ENCODE results near the gene SAA4.
"Not testable (repeated sequence)": the region's sequence is repeated elsewhere in the genome, so short reads cannot be mapped to it uniquely, and the experiment has no call there.

Gene SAA4

GRCh38 chr11:18222814-18223421, 13.7 kb downstream of the SAA4 start:
- no peaks in the 10 kb centered on the region; the same call in 1 of the 2 replicates for H3K9me3 ChIP-seq (ENCODE audit: insufficient read depth, low read depth, low read length)
- H3K27ac ChIP-seq (ENCODE audit: low read depth, low read length), result no peak overlapping the region
- WGBS, result 91% methylated on average over 2 of the region's 3 CpGs

GRCh38 chr11:18221274-18221876, 15.2 kb downstream of the SAA4 start:
- WGBS, result 93% methylated on average over 5 of the region's 5 CpGs
- Histone ChIP-seq H3K27me3 (ENCODE audit: insufficient read depth, low read length) (peaks cover 3% of the 10 kb centered on the region; the same call in 1 of the 2 replicates), H3K9ac (ENCODE audit: low read depth, low read length) (no peak overlapping the region), H3K4me3 (ENCODE audit: low read length) (no peak overlapping the region), H3K36me3 (ENCODE audit: insufficient read depth, low read length) (no peaks in the 10 kb centered on the region), H3K9me3 (ENCODE audit: insufficient read depth, low read depth, low read length) (no peaks in the 10 kb centered on the region; the same call in 1 of the 2 replicates), H3K27ac (ENCODE audit: low read depth, low read length) (no peak overlapping the region), H3K4me1 (ENCODE audit: insufficient read depth, low read length) (no peaks in the 10 kb centered on the region)

More at GRCh38 chr11:18222814-18223421, 13.7 kb downstream of the SAA4 start:
- H3K9ac ChIP-seq (ENCODE audit: low read depth, low read length), result no peak overlapping the region
- no peaks in the 10 kb centered on the region for H3K27me3 ChIP-seq (ENCODE audit: insufficient read depth, low read length)
- H3K4me3 ChIP-seq (ENCODE audit: low read length), result no peak overlapping the region
- no peaks in the 10 kb centered on the region for H3K4me1 ChIP-seq (ENCODE audit: insufficient read depth, low read length)
- H3K36me3 ChIP-seq (ENCODE audit: insufficient read depth, low read length), result no peaks in the 10 kb centered on the region

DNA sequence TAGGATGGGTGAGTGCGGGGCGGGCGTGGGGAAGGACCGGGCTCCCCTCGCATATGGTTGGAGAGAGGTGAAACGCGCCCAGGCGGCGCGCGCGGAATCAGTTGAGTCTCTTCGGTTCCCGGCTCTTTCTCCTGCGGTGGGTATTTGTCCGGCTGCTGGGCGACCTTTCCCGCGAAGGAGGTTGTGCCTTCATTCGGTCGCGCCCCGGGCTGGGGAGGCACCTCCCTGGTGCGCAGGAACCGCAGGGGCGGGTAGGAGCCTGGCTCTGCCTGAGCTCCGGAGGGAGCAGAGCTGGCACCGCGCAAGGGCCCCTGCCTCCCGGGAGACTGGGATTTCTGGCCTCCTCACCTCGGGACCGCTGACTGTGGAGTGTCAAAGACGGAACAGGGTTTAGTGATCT, 27.5 kb downstream of the SAA4 start:
- no peak overlapping the region for H3K9ac ChIP-seq (ENCODE audit: low read depth, low read length)
- H3K4me3 ChIP-seq (ENCODE audit: low read length), result no peak overlapping the region
- 94% methylated on average over 33 of the region's 33 CpGs for WGBS
- H3K36me3 ChIP-seq (ENCODE audit: insufficient read depth, low read length), result no peaks in the 10 kb centered on the region
- H3K9me3 ChIP-seq (ENCODE audit: insufficient read depth, low read depth, low read length), result no peaks in the 10 kb centered on the region
- no peaks in the 10 kb centered on the region for H3K4me1 ChIP-seq (ENCODE audit: insufficient read depth, low read length)
- H3K27ac ChIP-seq (ENCODE audit: low read depth, low read length), result no peak overlapping the region
- H3K27me3 ChIP-seq (ENCODE audit: insufficient read depth, low read length), result no peaks in the 10 kb centered on the region

DNA sequence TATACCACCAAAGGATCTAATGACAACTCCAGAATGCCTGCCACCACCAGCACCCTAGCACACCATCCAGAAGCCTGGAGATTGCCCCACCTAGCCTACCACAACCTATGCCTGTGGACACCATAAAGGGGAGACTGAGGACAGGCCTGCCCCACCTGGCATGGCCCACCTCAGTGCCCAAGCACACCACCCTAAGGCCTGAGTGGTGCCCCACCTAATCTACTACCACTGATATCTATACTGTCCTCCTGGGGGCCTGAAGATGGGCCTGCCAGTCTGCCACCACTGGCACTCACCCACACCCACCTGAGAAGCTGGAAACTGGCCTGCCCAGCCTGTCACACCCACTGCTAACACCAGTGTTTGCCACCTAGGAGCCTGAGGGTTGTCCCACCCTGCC, 31.8 kb downstream of the SAA4 start:
- H3K36me3 ChIP-seq (ENCODE audit: insufficient read depth, low read length), result no peaks in the 10 kb centered on the region
- H3K9me3 ChIP-seq (ENCODE audit: insufficient read depth, low read depth, low read length), result no peaks in the 10 kb centered on the region
- no peaks in the 10 kb centered on the region for H3K27me3 ChIP-seq (ENCODE audit: insufficient read depth, low read length)
- no peak overlapping the region for H3K9ac ChIP-seq (ENCODE audit: low read depth, low read length)
- no peak overlapping the region for H3K4me3 ChIP-seq (ENCODE audit: low read length)
- H3K27ac ChIP-seq (ENCODE audit: low read depth, low read length), result no peak overlapping the region
- H3K4me1 ChIP-seq (ENCODE audit: insufficient read depth, low read length), result 0 out of 2 replicates have a peak, but pooled peaks cover 4% of the 10 kb centered on the region

- H3K4me3 ChIP-seq (ENCODE audit: low read length), result no peak overlapping the region
- no peaks in the 10 kb centered on the region for H3K9me3 ChIP-seq (ENCODE audit: insufficient read depth, low read depth, low read length)
- no peaks in the 10 kb centered on the region for H3K27me3 ChIP-seq (ENCODE audit: insufficient read depth, low read length)
- 86% methylated on average over 3 of the region's 3 CpGs for WGBS
- no peaks in the 10 kb centered on the region for H3K36me3 ChIP-seq (ENCODE audit: insufficient read depth, low read length)
- no peak overlapping the region for H3K27ac ChIP-seq (ENCODE audit: low read depth, low read length)
- no peak overlapping the region for H3K9ac ChIP-seq (ENCODE audit: low read depth, low read length)
- 0 out of 2 replicates have a peak, but pooled peaks cover 4% of the 10 kb centered on the region for H3K4me1 ChIP-seq (ENCODE audit: insufficient read depth, low read length)
Measured at GRCh38 chr11:18204220-18204619, 32.4 kb downstream of the SAA4 start.

- no peaks in the 10 kb centered on the region for H3K9me3 ChIP-seq (ENCODE audit: insufficient read depth, low read depth, low read length)
- 9% methylated on average over 6 of the region's 6 CpGs for WGBS
- H3K27me3 ChIP-seq (ENCODE audit: insufficient read depth, low read length), result no peaks in the 10 kb centered on the region
- 0 out of 2 replicates have a peak, but pooled peaks cover 4% of the 10 kb centered on the region for H3K4me1 ChIP-seq (ENCODE audit: insufficient read depth, low read length)
- no peaks in the 10 kb centered on the region for H3K36me3 ChIP-seq (ENCODE audit: insufficient read depth, low read length)
- H3K27ac ChIP-seq (ENCODE audit: low read depth, low read length), result no peak overlapping the region
- no peak overlapping the region for H3K9ac ChIP-seq (ENCODE audit: low read depth, low read length)
- H3K4me3 ChIP-seq (ENCODE audit: low read length), result peak overlapping the region; percentile 35
Measured at GRCh38 chr11:18203723-18204122, 32.9 kb downstream of the SAA4 start.

- H3K9me3 ChIP-seq (ENCODE audit: insufficient read depth, low read depth, low read length); H3K27ac ChIP-seq (ENCODE audit: low read depth, low read length); H3K4me1 ChIP-seq (ENCODE audit: insufficient read depth, low read length); H3K27me3 ChIP-seq (ENCODE audit: insufficient read depth, low read length); H3K36me3 ChIP-seq (ENCODE audit: insufficient read depth, low read length); H3K4me3 ChIP-seq (ENCODE audit: low read length); H3K9ac ChIP-seq (ENCODE audit: low read depth, low read length): not testable (repeated sequence)
- WGBS, result no CpG with 5 or more reads among the region's 3 CpGs
Measured at GRCh38 chr11:18197738-18198137, 38.9 kb downstream of the SAA4 start.

DNA sequence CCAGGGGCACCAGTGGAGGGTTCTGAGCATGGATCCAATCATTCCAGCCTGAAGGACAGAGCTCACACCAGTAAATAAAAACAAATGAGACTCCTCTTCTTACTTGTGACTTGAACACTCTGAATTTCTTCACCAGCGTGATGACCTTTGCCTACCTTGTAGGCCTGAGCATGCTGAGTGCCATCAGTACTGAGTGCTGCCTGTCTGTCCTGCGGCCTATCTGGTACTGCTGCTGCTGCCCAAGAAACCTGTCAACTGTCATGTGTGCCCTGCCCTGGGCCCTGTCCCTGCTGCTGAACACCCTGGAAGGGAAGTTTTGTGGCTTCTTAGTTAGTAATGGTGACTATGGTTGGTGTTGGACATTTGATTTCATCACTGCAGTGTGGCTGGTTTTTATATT, 40.1 kb downstream of the SAA4 start:
- Histone ChIP-seq H3K36me3 (ENCODE audit: insufficient read depth, low read length) (no peaks in the 10 kb centered on the region), H3K27ac (ENCODE audit: low read depth, low read length) (no peak overlapping the region), H3K4me3 (ENCODE audit: low read length) (no peak overlapping the region), H3K4me1 (ENCODE audit: insufficient read depth, low read length) (peaks cover 3% of the 10 kb centered on the region; the same call in 1 of the 2 replicates), H3K9me3 (ENCODE audit: insufficient read depth, low read depth, low read length) (no peaks in the 10 kb centered on the region), H3K9ac (ENCODE audit: low read depth, low read length) (no peak overlapping the region), H3K27me3 (ENCODE audit: insufficient read depth, low read length) (no peaks in the 10 kb centered on the region)
- WGBS, result 88% methylated on average over 2 of the region's 2 CpGs

GRCh38 chr11:18193010-18193409, 43.6 kb downstream of the SAA4 start:
- Histone ChIP-seq H3K9ac (ENCODE audit: low read depth, low read length) (no peak overlapping the region), H3K27ac (ENCODE audit: low read depth, low read length) (no peak overlapping the region), H3K27me3 (ENCODE audit: insufficient read depth, low read length) (no peaks in the 10 kb centered on the region), H3K36me3 (ENCODE audit: insufficient read depth, low read length) (no peaks in the 10 kb centered on the region), H3K4me1 (ENCODE audit: insufficient read depth, low read length) (peaks cover 3% of the 10 kb centered on the region; the same call in 1 of the 2 replicates), H3K4me3 (ENCODE audit: low read length) (no peak overlapping the region), H3K9me3 (ENCODE audit: insufficient read depth, low read depth, low read length) (no peaks in the 10 kb centered on the region)
- WGBS, result 42% methylated on average over 4 of the region's 4 CpGs

GRCh38 chr11:18191376-18191775, 45.2 kb downstream of the SAA4 start:
- H3K27ac ChIP-seq (ENCODE audit: low read depth, low read length), result no peak overlapping the region
- H3K9me3 ChIP-seq (ENCODE audit: insufficient read depth, low read depth, low read length), result no peaks in the 10 kb centered on the region
- no peaks in the 10 kb centered on the region; the same call in 1 of the 2 replicates for H3K27me3 ChIP-seq (ENCODE audit: insufficient read depth, low read length)
- WGBS, result 98% methylated on average over 3 of the region's 3 CpGs
- no peak overlapping the region for H3K4me3 ChIP-seq (ENCODE audit: low read length)
- no peaks in the 10 kb centered on the region for H3K36me3 ChIP-seq (ENCODE audit: insufficient read depth, low read length)
- no peak overlapping the region for H3K9ac ChIP-seq (ENCODE audit: low read depth, low read length)
- peaks cover 3% of the 10 kb centered on the region; the same call in 1 of the 2 replicates for H3K4me1 ChIP-seq (ENCODE audit: insufficient read depth, low read length)

DNA sequence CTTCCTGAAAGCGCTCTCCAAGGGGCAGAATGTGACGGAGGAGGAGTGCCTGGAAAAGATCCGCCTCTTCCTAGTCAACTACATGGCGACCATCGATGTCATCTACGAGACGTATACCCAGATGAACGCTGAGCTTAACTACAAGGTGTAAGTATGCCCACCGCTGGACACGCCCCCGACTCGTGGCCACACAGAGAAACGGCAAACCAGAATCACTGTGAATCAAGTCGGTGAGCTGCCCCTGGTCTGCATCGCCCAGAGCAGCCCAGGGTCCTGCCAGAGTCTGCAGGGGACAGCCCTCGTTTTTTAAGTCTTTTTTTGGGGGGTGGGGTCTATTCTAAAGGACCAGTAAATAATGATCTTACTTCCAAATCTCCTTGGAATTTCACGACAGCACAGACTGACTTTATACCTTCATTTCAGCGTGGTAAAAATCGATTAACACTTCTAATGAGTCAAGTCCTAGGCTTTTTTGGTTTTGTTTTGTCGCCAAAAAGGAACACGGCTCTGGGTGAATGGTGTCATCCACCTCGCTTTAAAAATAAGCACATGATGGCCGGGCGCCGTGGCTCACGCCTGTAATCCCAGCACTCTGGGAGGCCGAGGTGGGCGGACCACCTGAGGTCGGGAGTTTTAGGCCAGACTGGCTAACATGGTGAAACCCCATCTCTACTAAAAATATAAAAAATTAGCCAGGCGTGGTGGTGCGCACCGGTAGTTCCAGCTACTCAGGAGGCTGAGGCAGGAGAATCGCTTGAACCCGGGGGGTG, 46.9 kb downstream of the SAA4 start:
- not testable (repeated sequence) for H3K27ac ChIP-seq (ENCODE audit: low read depth, low read length); H3K9me3 ChIP-seq (ENCODE audit: insufficient read depth, low read depth, low read length); H3K4me3 ChIP-seq (ENCODE audit: low read length); H3K36me3 ChIP-seq (ENCODE audit: insufficient read depth, low read length); H3K9ac ChIP-seq (ENCODE audit: low read depth, low read length); H3K27me3 ChIP-seq (ENCODE audit: insufficient read depth, low read length); H3K4me1 ChIP-seq (ENCODE audit: insufficient read depth, low read length)
- 96% methylated on average over 33 of the region's 34 CpGs for WGBS
